IMR-90 (cell line): Measurements from ENCODE around the gene ZNF620. TPM values are rescaled to one million over a fixed set of nuclear protein-coding genes. Genes with fewer than 3 reads are reported as not detected.

Experiments used
- ATAC-seq: fragments of 200-7000 bp; cut with Tn5 transposase; 2 replicates; pipeline ENCODE4 v1.9.1; 2020; ENCODE audit warnings: low read depth, mild to moderate bottlenecking, moderate library complexity
- BruUV-seq: library from RNA; stranded (reverse); fragments of 400-500 nt; replicated peaks from 2 replicates; lab custom pipeline; 2021; lab: Mats Ljungman, UMichigan
- CTCF ChIA-PET: fragments of 300-600 bp; formaldehyde crosslinking; extraction: SDS; loops from one replicate; lab custom pipeline; 2021; ENCODE audit warnings: antibody characterized with exemption; lab: Yijun Ruan, JAX
- POLR2A ChIA-PET: fragments of 300-600 bp; sonication (Branson Sonifier 250); formaldehyde crosslinking; loops from one replicate; lab custom pipeline; 2022; ENCODE audit warnings: antibody characterized with exemption; ENCODE audit not compliant: unreplicated experiment; lab: Charles Lee
- DNase-seq: peaks from one replicate; pipeline ENCODE4 v3.0.0; 2013
- H2AFZ ChIP-seq: replicated peaks from 2 replicates; pipeline ENCODE3; 2013; ENCODE audit warnings: low read length, mild to moderate bottlenecking; ENCODE audit not compliant: poor library complexity
- H2AK5ac ChIP-seq: 2 replicates; pipeline ENCODE4 v1.6.1; 2013; ENCODE audit warnings: low read depth, low read length, inconsistent platforms
- H2AK9ac ChIP-seq: replicated peaks from 2 replicates; pipeline ENCODE3; 2013; ENCODE audit warnings: mild to moderate bottlenecking, low read depth, low read length, moderate library complexity; ENCODE audit not compliant: poor library complexity
- H2BK120ac ChIP-seq: 2 replicates; pipeline ENCODE4 v1.6.1; 2013; ENCODE audit warnings: low read depth, low read length, inconsistent platforms
- H2BK15ac ChIP-seq: 3 replicates; pipeline ENCODE4 v1.6.1; 2013; ENCODE audit warnings: low read depth, low read length, inconsistent platforms
- H2BK20ac ChIP-seq: 2 replicates; pipeline ENCODE4 v1.6.1; 2013; ENCODE audit warnings: low read depth, mild to moderate bottlenecking, inconsistent platforms, low read length, moderate library complexity
- H2BK5ac ChIP-seq: 2 replicates; pipeline ENCODE4 v1.6.1; 2013; ENCODE audit warnings: mild to moderate bottlenecking, low read depth, low read length, inconsistent platforms; ENCODE audit not compliant: poor library complexity, severe bottlenecking
- H3K14ac ChIP-seq: replicated peaks from 2 replicates; pipeline ENCODE4 v1.6.1; 2013; ENCODE audit warnings: low read depth, low read length, inconsistent platforms
- H3K18ac ChIP-seq: 2 replicates; pipeline ENCODE4 v1.6.1; 2013; ENCODE audit warnings: low read depth, low read length, control low read depth
- H3K23ac ChIP-seq: 2 replicates; pipeline ENCODE4 v1.6.1; 2013; ENCODE audit warnings: low read depth, low read length, inconsistent platforms
- H3K27ac ChIP-seq: 2 replicates; pipeline ENCODE4 v1.5.1; 2013; ENCODE audit warnings: mild to moderate bottlenecking, control low read depth, low read length; ENCODE audit not compliant: insufficient read depth
- H3K27me3 ChIP-seq: 2 replicates; pipeline ENCODE4 v1.6.1; 2013; ENCODE audit warnings: low read length; ENCODE audit not compliant: control insufficient read depth, insufficient read depth
- H3K36me3 ChIP-seq: 2 replicates; pipeline ENCODE4 v1.6.1; 2013; ENCODE audit warnings: low read length, mixed read lengths; ENCODE audit not compliant: control insufficient read depth, insufficient read depth
- H3K4ac ChIP-seq: 2 replicates; pipeline ENCODE4 v1.6.1; 2013; ENCODE audit warnings: low read depth, low read length, inconsistent platforms
- H3K4me1 ChIP-seq: 2 replicates; pipeline ENCODE4 v1.6.1; 2013; ENCODE audit warnings: low read length, mixed read lengths; ENCODE audit not compliant: control insufficient read depth, insufficient read depth
- H3K4me2 ChIP-seq: 2 replicates; pipeline ENCODE4 v1.6.1; 2013; ENCODE audit warnings: low read depth, mild to moderate bottlenecking, control low read depth, low read length, moderate library complexity
- H3K4me3 ChIP-seq: 2 replicates; pipeline ENCODE4 v1.5.1; 2013; ENCODE audit warnings: low read depth, mild to moderate bottlenecking, control low read depth, low read length, moderate library complexity; ENCODE audit not compliant: insufficient read depth
- H3K56ac ChIP-seq: 2 replicates; pipeline ENCODE4 v1.6.1; 2013; ENCODE audit warnings: low read length, inconsistent platforms; ENCODE audit not compliant: insufficient read depth; ENCODE audit errors: extremely low read depth
- H3K79me1 ChIP-seq, 2 experiments: 2 replicates each; pipeline ENCODE4 v1.6.1; 2013; ENCODE audit warnings: low read length in 2 of 2, inconsistent platforms in 1 of 2, low read depth in 1 of 2
- H3K9ac ChIP-seq: 2 replicates; pipeline ENCODE4 v1.6.1; 2013; ENCODE audit warnings: low read depth, low read length, control low read depth
- H3K9me1 ChIP-seq: 2 replicates; pipeline ENCODE4 v1.6.1; 2013; ENCODE audit warnings: low read length, inconsistent platforms; ENCODE audit not compliant: insufficient read depth
- H3K9me3 ChIP-seq: 2 replicates; pipeline ENCODE4 v1.6.1; 2013; ENCODE audit warnings: low read length; ENCODE audit not compliant: control insufficient read depth, insufficient read depth
- H4K20me1 ChIP-seq: 2 replicates; pipeline ENCODE4 v1.6.1; 2013; ENCODE audit warnings: low read length, inconsistent platforms; ENCODE audit not compliant: insufficient read depth
- H4K5ac ChIP-seq: 2 replicates; pipeline ENCODE4 v1.6.1; 2013; ENCODE audit warnings: mild to moderate bottlenecking, low read depth, low read length, control low read depth
- H4K8ac ChIP-seq, 2 experiments: 2 replicates each; pipeline ENCODE4 v1.6.1; 2013; ENCODE audit warnings: low read depth in 2 of 2, low read length in 2 of 2, control low read depth in 1 of 2, inconsistent platforms in 1 of 2
- H4K91ac ChIP-seq: 2 replicates; pipeline ENCODE4 v1.6.1; 2013; ENCODE audit warnings: low read depth, low read length, inconsistent platforms; ENCODE audit not compliant: insufficient read depth
- CEBPB ChIP-seq: IDR thresholded peaks from 2 replicates; pipeline ENCODE4 v1.6.1; 2012; ENCODE audit warnings: low read depth, low read length, improper control_type of control experiment
- NFE2L2 ChIP-seq: fragments of 150-350 bp; IDR thresholded peaks from 2 replicates; pipeline ENCODE4 v1.6.1; 2016; ENCODE audit warnings: low read depth, mild to moderate bottlenecking, low read length
- RAD21 ChIP-seq: IDR thresholded peaks from 2 replicates; pipeline ENCODE4 v1.6.1; 2012; ENCODE audit warnings: low read length, improper control_type of control experiment
- RCOR1 ChIP-seq: IDR thresholded peaks from 2 replicates; pipeline ENCODE4 v1.6.1; 2012; ENCODE audit warnings: mild to moderate bottlenecking, low read length, improper control_type of control experiment; ENCODE audit not compliant: insufficient replicate concordance
- WGBS, 2 experiments: methylation state at CpG; one replicate each; pipeline versions ENCODE4 v1.1.5 to v1.1.7; 2013; ENCODE audit warnings: missing lambda C conversion rate in 2 of 2; ENCODE audit not compliant: insufficient read length in 1 of 2; ENCODE audit errors: extremely low coverage in 2 of 2; 5-methylcytosine and 5-hydroxymethylcytosine counted together
- dilution Hi-C: fragments of 300-500 bp; cut with HindIII; formaldehyde crosslinking; loops from one replicate; pipeline ENCODE4 v1.14.3; 2018; ENCODE audit warnings: low sequenced_read_pairs; ENCODE audit not compliant: unreplicated experiment
- in situ Hi-C: fragments of 300-500 bp; cut with MboI; formaldehyde crosslinking; loops from 3 replicates; pipeline ENCODE4 v1.14.3; 2019; ENCODE audit warnings: low sequenced_read_pairs, inconsistent platforms, mixed read lengths
- intact Hi-C: fragments of 100-400 bp; cut with micrococcal nuclease; formaldehyde crosslinking; loops from 2 replicates; pipeline ENCODE4 v1.10.0; 2022
- polyA plus RNA-seq, 3 experiments: library from polyadenylated mRNA; depleted of rRNA; stranded (reverse); fragments of >200 nt; gene quantifications; 2 replicates each; pipeline ENCODE4 v1.2.3, GENCODE V29; 2012; ENCODE audit warnings: low replicate concordance in 1 of 3
- total RNA-seq: library from RNA; depleted of rRNA; stranded (reverse); fragments of >200 nt; gene quantifications from 2 replicates; pipeline ENCODE4 v1.2.3, GENCODE V29; 2012

ZNF620 gene
- total and polyA plus RNA-seq, 2 of the 4 experiments (the other 2 are of a cell fraction) = 0.48 to 0.72 TPM

DNA sequence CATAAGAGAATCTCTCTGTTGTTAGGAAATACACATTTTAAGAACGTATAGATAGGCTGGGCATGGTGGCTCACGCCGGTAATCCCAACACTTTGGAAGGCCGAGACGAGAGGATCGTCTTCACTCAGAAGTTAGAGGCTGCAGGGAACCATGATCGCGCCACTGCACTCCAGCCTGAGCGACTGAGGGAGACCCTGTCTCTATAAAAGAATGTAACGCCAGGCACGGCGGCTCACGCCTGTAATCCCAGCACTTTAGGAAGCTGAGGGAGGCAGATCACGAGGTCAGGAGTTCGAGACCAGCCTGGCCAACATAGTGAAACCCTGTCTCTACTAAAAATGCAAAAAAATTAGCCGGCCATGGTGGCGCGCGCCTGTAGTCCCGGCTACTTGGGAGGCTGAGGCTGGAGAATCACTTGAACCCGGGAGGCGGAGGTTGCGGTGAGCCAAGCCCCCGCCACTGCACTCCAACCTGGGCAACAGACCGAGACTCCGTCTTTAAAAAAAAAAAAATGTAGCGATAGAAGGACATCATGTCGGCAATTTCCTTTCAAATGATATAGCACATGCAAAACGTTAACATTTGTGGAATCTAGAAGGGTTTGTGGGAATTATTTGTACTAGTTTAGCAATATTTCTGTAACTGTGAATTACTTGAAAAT, 49.4 kb upstream of the ZNF620 start:
- Histone ChIP-seq H2BK15ac (no peak overlapping the region), H4K20me1 (peaks cover 24% of the 10 kb centered on the region), H2AK5ac (no peak overlapping the region), H3K18ac (no peak overlapping the region), H3K4ac (peak overlapping the region; percentile 49; the same call in 1 of the 2 replicates), H2AK9ac (no peak overlapping the region), H3K9me3 (no peaks in the 10 kb centered on the region), H2BK20ac (no peak overlapping the region), H3K14ac (peak overlapping the region; percentile 96; the same call in 1 of the 2 replicates), H4K8ac (peak overlapping the region; percentile 73 to 100), H3K23ac (peak overlapping the region; percentile 76; the same call in 1 of the 2 replicates), H2AFZ (no peak overlapping the region), H2BK5ac (peak overlapping the region; percentile 69), H3K9me1 (no peaks in the 10 kb centered on the region; the same call in 1 of the 2 replicates), H3K4me1 (no peaks in the 10 kb centered on the region), H2BK120ac (no peak overlapping the region), H3K56ac (peak overlapping the region; percentile 96), H3K27me3 (no peaks in the 10 kb centered on the region), H4K91ac (no peak overlapping the region), H3K27ac (no peak overlapping the region), H3K4me2 (peak overlapping the region; percentile 64), H3K79me1 (peaks cover 14 to 32% of the 10 kb centered on the region in 2 experiments), H4K5ac (peak overlapping the region; percentile 88), H3K36me3 (peaks cover 23% of the 10 kb centered on the region), H3K9ac (peak overlapping the region; percentile 94; the same call in 1 of the 2 replicates), H3K4me3 (peak overlapping the region; percentile 97)
- TF ChIP-seq CEBPB = no peak
- TF ChIP-seq RAD21 = no peak
- no peak for TF ChIP-seq NFE2L2
- no peak for TF ChIP-seq RCOR1
- DNase-seq (no peak), ATAC-seq (no peak)
- CTCF ChIA-PET = no interaction called here
- BruUV-seq = TSS peak; percentile 94
- in situ Hi-C loops = no loop called here
- WGBS, 2 experiments = 45% methylated on average over 16 of the region's 29 CpGs; no CpG with 5 or more reads in 1 of the 2 experiments
- intact Hi-C loops = no loop called here
- POLR2A ChIA-PET = interaction anchor here (0.5 kb wide), 1 partner anchor 14 kb away, joined by 3 read pairs; no protein-coding TSS in a partner anchor
- dilution Hi-C loops = no loop called here
